PC-9 (cell line): Measurements from ENCODE around the gene GABRG3. TPM values are rescaled to one million over a fixed set of nuclear protein-coding genes. Genes with fewer than 3 reads are reported as not detected.

Experiments used
- BruUV-seq: library from RNA; stranded (reverse); fragments of 400-500 nt; replicated peaks from 2 replicates; lab custom pipeline; 2021; lab: Mats Ljungman, UMichigan
- CTCF ChIA-PET: fragments of 300-600 bp; sonication (Branson Sonifier 250); formaldehyde crosslinking; loops from one replicate; lab custom pipeline; 2022; ENCODE audit warnings: antibody characterized with exemption; lab: Charles Lee
- POLR2A ChIA-PET: fragments of 300-600 bp; sonication (Branson Sonifier 250); formaldehyde crosslinking; loops from one replicate; lab custom pipeline; 2022; ENCODE audit warnings: antibody characterized with exemption; ENCODE audit not compliant: unreplicated experiment; lab: Charles Lee
- DNase-seq, 2 experiments: peaks; one replicate each; pipeline versions ENCODE4 v3.0.0 to v3.0.0-alpha.2; 2015 to 2022; ENCODE audit warnings: mixed read lengths in 1 of 2
- H2AFZ ChIP-seq: fragments of 200-600 bp; sonication (generic); 2 replicates; pipeline ENCODE4 v1.8.1; 2017; ENCODE audit warnings: antibody characterized with exemption
- H3F3A ChIP-seq: fragments of 200-600 bp; sonication (generic); 2 replicates; pipeline ENCODE4 v1.8.1; 2017; ENCODE audit warnings: antibody characterized with exemption, mild to moderate bottlenecking, low read depth; ENCODE audit not compliant: insufficient read depth
- H3K27ac ChIP-seq: fragments of 200-600 bp; sonication (generic); 2 replicates; pipeline ENCODE4 v1.6.1; 2016; ENCODE audit warnings: mixed run types
- H3K27me3 ChIP-seq: fragments of 200-600 bp; sonication (generic); 2 replicates; pipeline ENCODE4 v1.6.1; 2016; ENCODE audit warnings: low read depth, mixed run types; ENCODE audit not compliant: insufficient read depth
- H3K36me3 ChIP-seq: fragments of 200-600 bp; sonication (generic); 2 replicates; pipeline ENCODE4 v1.6.1; 2016; ENCODE audit warnings: low read depth, mixed run types
- H3K4me1 ChIP-seq: fragments of 200-600 bp; sonication (generic); replicated peaks from 2 replicates; pipeline ENCODE4 v1.6.1; 2016; ENCODE audit warnings: mixed run types; ENCODE audit not compliant: insufficient read depth
- H3K4me2 ChIP-seq: fragments of 200-600 bp; sonication (generic); 2 replicates; pipeline ENCODE4 v1.6.1; 2017; ENCODE audit warnings: mixed run types
- H3K4me3 ChIP-seq: fragments of 200-600 bp; sonication (generic); 2 replicates; pipeline ENCODE4 v1.6.1; 2016; ENCODE audit warnings: mixed run types
- H3K79me2 ChIP-seq: fragments of 200-600 bp; sonication (generic); 2 replicates; pipeline ENCODE4 v1.6.1; 2017; ENCODE audit warnings: low read depth, mixed run types
- H3K9me2 ChIP-seq: fragments of 200-600 bp; sonication (generic); 2 replicates; pipeline ENCODE4 v1.8.1; 2017; ENCODE audit warnings: mild to moderate bottlenecking; ENCODE audit not compliant: insufficient read depth
- H3K9me3 ChIP-seq: fragments of 200-600 bp; sonication (generic); 2 replicates; pipeline ENCODE4 v1.8.1; 2016; ENCODE audit warnings: low read depth; ENCODE audit not compliant: insufficient read depth
- H4K20me1 ChIP-seq: fragments of 200-600 bp; sonication (generic); 2 replicates; pipeline ENCODE4 v1.8.1; 2017; ENCODE audit not compliant: insufficient read depth
- CTCF ChIP-seq: fragments of 200-600 bp; sonication (generic); conservative IDR thresholded peaks from 2 replicates; pipeline ENCODE4 v1.6.1; 2017; ENCODE audit warnings: mixed run types, antibody characterized with exemption, mild to moderate bottlenecking, moderate library complexity
- EZH2 ChIP-seq: fragments of 200-600 bp; sonication (generic); IDR thresholded peaks from 2 replicates; pipeline ENCODE4 v1.8.0; 2017; ENCODE audit warnings: antibody characterized with exemption, low read depth
- intact Hi-C: fragments of 100-400 bp; cut with micrococcal nuclease; formaldehyde crosslinking; loops from one replicate; pipeline ENCODE4 v1.10.0; 2022; ENCODE audit not compliant: unreplicated experiment
- total RNA-seq: library from RNA; stranded (reverse); gene quantifications from 2 replicates; pipeline ENCODE4 v1.2.3, GENCODE V29; 2021

GABRG3 gene
- total RNA-seq, 1 experiment from 2014 or later, result not detected

DNA sequence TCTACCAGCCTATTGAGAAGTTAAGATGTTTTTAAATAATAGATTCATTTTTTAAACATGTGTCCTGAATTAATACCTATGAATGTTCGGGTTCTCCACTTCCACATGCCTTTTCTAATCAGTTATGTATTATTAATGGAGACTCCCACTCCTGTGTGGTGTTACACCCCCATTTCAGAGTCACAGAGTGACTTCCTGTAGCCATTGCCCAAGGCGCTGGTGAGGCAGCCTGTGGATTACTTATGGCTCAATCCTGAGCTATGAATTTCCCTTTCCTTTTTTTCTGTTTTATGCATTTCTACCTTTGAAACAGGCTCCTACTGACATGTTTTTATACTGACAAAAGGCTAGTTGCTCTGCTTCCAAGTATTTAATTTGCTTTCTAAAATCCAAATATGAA, 162.3 kb downstream of the GABRG3 start:
- intact Hi-C loops, result no loop called here
- no peak overlapping the region for H3K4me3 ChIP-seq
- H3K27me3 ChIP-seq, result no peaks in the 10 kb centered on the region
- no peaks in the 10 kb centered on the region for H3K4me1 ChIP-seq
- H3K79me2 ChIP-seq, result no peaks in the 10 kb centered on the region
- no peak overlapping the region for H2AFZ ChIP-seq
- TF ChIP-seq CTCF (no peak), EZH2 (no peak)
- no peaks in the 10 kb centered on the region for H3F3A ChIP-seq
- BruUV-seq, result no TSS peak
- H3K4me2 ChIP-seq, result no peak overlapping the region
- no peaks in the 10 kb centered on the region for H3K36me3 ChIP-seq
- no peaks in the 10 kb centered on the region for H4K20me1 ChIP-seq
- ChIA-PET CTCF (no interaction called here), POLR2A (no interaction called here)
- H3K27ac ChIP-seq, result no peak overlapping the region
- H3K9me2 ChIP-seq, result no peaks in the 10 kb centered on the region
- no peak for DNase-seq
- no peaks in the 10 kb centered on the region for H3K9me3 ChIP-seq

DNA sequence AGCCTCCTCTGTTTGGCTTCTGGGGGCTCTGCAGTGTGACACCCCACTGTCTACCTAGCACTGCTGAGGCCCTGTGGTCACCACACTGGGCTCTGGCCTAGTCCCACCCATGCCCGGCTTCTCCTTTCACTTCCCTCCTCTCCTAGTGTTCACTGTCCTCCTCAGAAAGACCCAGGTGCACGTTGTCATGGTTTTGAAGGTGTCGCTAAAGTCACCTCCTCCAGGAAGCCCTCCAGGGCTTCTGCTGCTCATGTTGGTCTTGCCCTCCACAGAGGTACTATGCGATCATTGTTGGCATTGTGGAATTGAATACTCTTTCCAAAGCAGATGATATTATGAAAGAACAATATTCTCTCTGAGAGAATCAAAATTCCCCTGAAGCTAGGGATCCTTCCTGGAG, 163.5 kb downstream of the GABRG3 start:
- intact Hi-C loops, result no loop called here

DNA sequence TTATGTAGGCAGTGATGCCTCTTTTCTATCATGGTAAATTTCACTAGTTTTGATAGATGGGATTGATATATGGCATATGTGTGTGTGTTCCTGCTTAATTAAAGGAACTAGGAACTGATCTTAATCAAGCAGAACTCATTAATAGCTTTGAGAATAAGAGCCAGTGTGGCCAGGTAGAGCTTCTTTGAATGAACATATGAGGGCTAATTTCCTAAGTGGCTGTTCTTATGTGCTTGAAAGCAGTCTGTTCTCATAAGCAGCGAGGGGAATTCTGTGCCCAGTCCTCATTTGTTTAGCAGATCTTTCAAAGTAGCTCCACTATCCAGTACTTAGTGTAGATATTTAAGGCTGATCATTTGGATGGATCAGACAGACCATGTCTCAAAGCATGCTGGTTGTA, 164.2 kb downstream of the GABRG3 start:
- Histone ChIP-seq H3K4me2 (no peak overlapping the region), H3K4me3 (no peak overlapping the region), H3K4me1 (no peaks in the 10 kb centered on the region), H3K79me2 (no peaks in the 10 kb centered on the region), H3K36me3 (no peaks in the 10 kb centered on the region), H3F3A (no peaks in the 10 kb centered on the region), H3K27ac (no peak overlapping the region), H2AFZ (no peak overlapping the region), H3K27me3 (no peaks in the 10 kb centered on the region), H3K9me2 (no peaks in the 10 kb centered on the region), H4K20me1 (no peaks in the 10 kb centered on the region), H3K9me3 (no peaks in the 10 kb centered on the region)
- POLR2A ChIA-PET, result no interaction called here
- BruUV-seq, result no TSS peak
- DNase-seq, result no peak
- TF ChIP-seq EZH2, result no peak
- TF ChIP-seq CTCF, result no peak
- intact Hi-C loops, result no loop called here
- CTCF ChIA-PET, result no interaction called here

More for the DNA sequence above, 163.5 kb downstream of the GABRG3 start:
- no peaks in the 10 kb centered on the region for H3K27me3 ChIP-seq
- CTCF ChIA-PET, result no interaction called here
- H3K9me3 ChIP-seq, result no peaks in the 10 kb centered on the region
- H3K79me2 ChIP-seq, result no peaks in the 10 kb centered on the region
- no peaks in the 10 kb centered on the region for H3F3A ChIP-seq
- no peak overlapping the region for H2AFZ ChIP-seq
- H4K20me1 ChIP-seq, result no peaks in the 10 kb centered on the region
- TF ChIP-seq EZH2, result no peak
- no peak for TF ChIP-seq CTCF
- H3K36me3 ChIP-seq, result no peaks in the 10 kb centered on the region
- H3K4me2 ChIP-seq, result no peak overlapping the region
- H3K27ac ChIP-seq, result no peak overlapping the region
- DNase-seq, result no peak
- no TSS peak for BruUV-seq
- POLR2A ChIA-PET, result no interaction called here
- no peaks in the 10 kb centered on the region for H3K9me2 ChIP-seq
- no peak overlapping the region for H3K4me3 ChIP-seq
- no peaks in the 10 kb centered on the region for H3K4me1 ChIP-seq
